HG03280 (cell line): Measurements from ENCODE around the gene DDI2.

Experiments used
- ATAC-seq: cut with Tn5 transposase; IDR thresholded peaks from one replicate; pipeline ENCODE4 v1.9.1; 2021; ENCODE audit warnings: mild to moderate bottlenecking, moderate library complexity; ENCODE audit not compliant: unreplicated experiment

DDI2 gene

DNA sequence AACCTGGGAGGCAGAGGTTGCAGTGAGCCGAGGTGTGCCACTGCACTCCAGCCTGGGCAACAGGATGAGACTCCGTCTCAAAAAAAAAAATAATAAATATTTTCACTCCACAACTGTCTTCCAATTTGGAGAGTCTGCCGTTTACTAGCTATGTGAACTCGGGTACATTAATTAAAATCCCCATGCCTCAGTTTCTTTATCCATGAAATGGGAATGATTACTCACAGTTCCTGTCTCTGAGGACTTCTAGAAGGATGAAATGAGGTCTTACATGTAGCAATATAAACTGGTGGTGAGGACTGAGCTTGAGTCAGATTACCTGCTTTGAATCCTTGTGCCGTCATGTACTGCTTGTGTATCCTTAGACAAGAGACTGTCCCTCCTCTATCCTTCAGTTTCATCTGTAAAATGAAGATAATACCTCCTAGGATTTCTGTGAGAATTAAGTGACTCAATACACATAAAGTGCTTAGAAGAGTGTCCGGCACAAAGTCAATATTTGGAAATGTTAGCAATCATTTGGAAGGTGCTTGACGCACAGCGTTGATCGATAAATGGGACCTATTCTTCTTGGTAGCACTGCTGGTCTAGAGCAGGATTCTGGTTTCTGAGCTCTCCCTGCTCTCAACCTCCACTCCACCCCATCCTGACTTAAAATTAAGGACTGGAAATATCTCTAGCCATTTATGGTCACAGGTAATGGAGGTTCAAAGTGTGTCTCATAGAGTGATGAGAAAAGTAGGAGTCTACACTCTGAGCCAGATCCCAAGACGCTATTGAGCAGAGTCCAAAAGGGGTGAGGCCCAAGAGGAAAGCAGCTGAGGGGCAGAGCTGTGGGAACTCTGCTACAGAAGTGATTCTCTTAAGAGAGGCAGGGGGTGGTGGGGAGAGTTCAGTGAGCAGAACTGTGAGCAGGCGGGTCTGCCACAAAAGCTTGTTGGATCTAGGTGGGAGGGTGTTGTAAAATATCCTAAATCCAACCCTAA, 11.6 kb upstream of the DDI2 start:
- ATAC-seq = no peak

DNA sequence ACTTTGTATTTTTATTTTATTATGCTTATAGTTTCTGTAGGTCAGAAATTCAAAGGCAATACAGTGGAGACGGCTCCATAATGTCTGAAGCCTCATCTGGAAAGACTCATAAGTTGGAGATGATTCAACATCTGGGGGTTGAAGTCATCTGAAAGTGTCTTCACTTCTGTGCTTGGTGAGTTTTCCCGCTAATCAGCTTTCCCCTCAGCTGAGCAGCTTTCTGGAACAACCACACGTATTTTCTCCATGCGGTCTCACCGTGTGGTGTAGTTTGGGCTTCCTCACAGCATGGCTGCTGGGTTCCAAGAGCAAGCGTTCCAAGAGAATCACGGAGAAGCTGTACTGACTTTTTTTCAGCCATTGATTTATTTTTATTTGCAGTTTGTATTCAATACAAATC, 7.6 kb upstream of the DDI2 start:
- no peak for ATAC-seq

- no peak for ATAC-seq
Measured at GRCh38 chr1:15610167-15610566, 7.1 kb upstream of the DDI2 start.

DNA sequence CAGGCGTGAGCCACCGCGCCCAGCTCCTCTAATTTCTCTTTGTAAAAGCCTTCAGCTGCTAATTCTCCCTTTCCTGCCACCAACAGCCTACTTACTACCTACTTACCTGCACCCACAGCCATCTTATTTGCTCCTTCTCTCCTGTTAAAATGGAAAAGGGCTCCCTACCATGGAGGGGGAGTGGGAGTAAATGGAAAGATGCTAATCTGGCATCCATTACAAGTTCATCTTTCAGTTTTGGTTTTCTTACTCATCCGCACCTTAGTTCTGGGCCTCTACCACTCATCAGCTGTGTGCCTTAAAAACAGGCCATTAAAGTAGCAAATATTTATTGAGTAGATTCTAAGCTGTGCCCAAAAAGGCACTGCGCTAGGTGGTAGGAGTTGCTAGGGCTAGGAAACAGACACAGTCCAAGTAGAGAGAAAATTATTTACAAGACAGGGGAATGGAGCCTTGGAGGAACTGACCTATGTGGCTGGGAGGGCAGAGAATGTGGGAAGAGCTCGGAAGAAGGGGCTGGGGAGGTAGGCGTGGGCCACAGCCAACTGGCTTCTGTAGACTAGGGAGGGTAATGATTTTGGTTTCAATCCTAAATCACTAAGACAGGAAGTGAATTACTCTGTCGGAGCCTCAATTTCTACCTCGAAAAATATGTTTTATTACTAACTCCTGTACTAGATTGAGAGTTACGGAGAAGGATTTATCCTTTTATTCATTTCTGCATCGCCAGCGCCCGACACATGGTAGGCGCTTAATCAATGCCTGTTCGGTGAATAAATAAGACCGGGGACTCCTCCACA, 685 bp upstream of the DDI2 start:
- ATAC-seq = peak; percentile 19

- ATAC-seq = no peak
Measured at GRCh38 chr1:15618077-15618654, 908 bp downstream of the DDI2 start.

GRCh38 chr1:15618655-15619525, 1.6 kb downstream of the DDI2 start:
- ATAC-seq = no peak

- ATAC-seq = no peak
Measured at GRCh38 chr1:15620155-15620545, 2.9 kb downstream of the DDI2 start.

GRCh38 chr1:15620902-15621682, 3.8 kb downstream of the DDI2 start:
- ATAC-seq = no peak

GRCh38 chr1:15621975-15622374, 4.7 kb downstream of the DDI2 start:
- no peak for ATAC-seq

GRCh38 chr1:15622712-15623373, 5.6 kb downstream of the DDI2 start:
- ATAC-seq = no peak

GRCh38 chr1:15623435-15623834, 6.2 kb downstream of the DDI2 start:
- ATAC-seq = no peak

DNA sequence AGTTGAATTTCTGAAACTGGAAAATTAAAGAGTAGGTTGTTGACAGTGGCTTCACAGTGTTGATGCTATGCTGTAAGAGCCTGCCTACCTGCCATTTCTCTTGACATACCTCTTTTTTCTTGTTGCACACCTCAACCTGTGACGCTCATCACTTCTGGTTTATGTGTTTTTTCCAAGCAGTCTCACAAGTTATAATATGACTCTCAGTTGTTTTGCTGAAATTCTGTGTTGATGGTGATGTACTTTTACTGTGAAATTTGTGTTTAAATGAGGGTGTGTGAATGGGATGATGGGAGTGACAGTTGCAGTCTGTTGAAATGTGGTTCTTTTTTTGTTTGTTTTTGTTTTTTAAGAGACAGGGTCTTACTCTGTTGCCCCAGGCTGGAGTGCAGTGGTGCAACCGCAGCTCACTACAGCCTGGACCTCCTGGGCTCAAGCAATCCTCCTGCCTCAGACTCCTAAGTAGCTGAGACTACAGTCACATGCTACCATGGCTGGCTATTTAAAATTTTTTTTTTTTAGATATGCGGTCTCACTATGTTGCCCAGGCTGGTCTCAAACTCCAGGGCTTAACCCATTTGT, 7.0 kb downstream of the DDI2 start:
- ATAC-seq = no peak

- ATAC-seq = no peak
Measured at GRCh38 chr1:15625056-15625917, 8.0 kb downstream of the DDI2 start.

GRCh38 chr1:15626269-15626950, 9.2 kb downstream of the DDI2 start:
- ATAC-seq = no peak

DNA sequence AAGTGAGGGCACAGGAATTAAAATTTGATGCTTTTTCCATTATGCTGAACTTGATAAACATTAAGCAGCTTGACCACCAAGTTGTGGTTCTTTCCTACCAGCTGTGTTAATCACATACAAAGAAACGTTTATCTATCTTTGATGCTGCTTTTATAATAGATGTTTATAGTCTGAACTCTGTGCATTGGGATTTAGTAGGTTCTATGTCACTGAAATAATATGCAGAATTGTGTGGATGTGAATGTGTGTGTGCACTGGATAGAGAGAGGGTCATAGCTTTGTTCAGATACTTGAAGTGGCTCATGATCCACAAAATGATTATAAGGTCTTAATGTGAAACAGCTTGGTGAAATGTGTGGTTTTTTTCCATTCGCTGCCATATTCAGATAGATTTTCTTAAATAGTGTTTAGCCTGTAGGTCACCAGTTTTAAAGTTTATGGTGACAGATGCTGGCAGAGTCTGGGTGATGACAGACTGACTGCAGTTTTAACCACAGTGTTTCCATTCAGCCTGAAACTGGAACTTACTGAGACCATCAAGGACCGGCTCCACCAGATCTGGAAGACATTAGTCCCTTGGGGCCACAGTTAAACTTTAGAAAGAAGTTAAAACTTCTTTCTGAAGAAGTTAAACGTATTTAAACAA, 10.2 kb downstream of the DDI2 start:
- peak; percentile 85 for ATAC-seq

DNA sequence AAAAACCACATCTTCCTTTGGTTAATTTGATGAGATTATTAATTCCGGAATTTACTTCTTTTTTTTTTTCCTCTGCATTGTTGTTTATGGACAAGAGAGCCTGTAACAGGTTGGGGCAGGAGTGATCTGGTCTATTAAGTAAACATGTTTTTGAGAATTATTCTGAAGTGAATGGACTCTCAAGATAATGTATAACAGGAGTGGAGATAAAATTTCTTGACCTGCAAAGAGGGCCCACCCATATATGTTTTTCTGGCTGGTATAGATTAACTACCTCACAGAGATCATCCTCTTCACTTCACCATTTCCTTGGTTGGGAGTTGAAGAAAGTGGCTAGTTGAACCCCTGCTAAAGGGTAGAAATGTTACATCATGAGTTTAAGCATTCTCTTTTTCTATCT, 10.7 kb downstream of the DDI2 start:
- peak; percentile 26 for ATAC-seq
